Measurements from ENCODE around the gene NXPE4. TPM values are rescaled to one million over a fixed set of nuclear protein-coding genes. Genes with fewer than 3 reads are reported as not detected.

The NXPE4 gene
- total RNA-seq, 2 experiments from 2014 or later = not detected

- POLR2A ChIA-PET = no interaction called here
- no peak within 1 kb of the TSS for H3K4me3 Mint-ChIP-seq
- DNase-seq (no peak), ATAC-seq (ENCODE audit: low read depth) (no peak)
- no peaks in the 10 kb centered on the region for H3K36me3 Mint-ChIP-seq
- no peaks in the 10 kb centered on the region for H3K27me3 Mint-ChIP-seq
- no peaks in the 10 kb centered on the region for H3K4me1 Mint-ChIP-seq
- no peak within 1 kb of the TSS for H3K27ac Mint-ChIP-seq
- H3K9me3 Mint-ChIP-seq = no peaks in the 10 kb centered on the region
These were observed 35.9 kb downstream of the NXPE4 start, which contains the start of gene NXPE1 for GRCh38 chr11:114559425-114560310. Gene NXPE1 (minus strand): TSS chr11:114559881. CDS start chr11:114551201, 8,680 bp downstream.

DNA sequence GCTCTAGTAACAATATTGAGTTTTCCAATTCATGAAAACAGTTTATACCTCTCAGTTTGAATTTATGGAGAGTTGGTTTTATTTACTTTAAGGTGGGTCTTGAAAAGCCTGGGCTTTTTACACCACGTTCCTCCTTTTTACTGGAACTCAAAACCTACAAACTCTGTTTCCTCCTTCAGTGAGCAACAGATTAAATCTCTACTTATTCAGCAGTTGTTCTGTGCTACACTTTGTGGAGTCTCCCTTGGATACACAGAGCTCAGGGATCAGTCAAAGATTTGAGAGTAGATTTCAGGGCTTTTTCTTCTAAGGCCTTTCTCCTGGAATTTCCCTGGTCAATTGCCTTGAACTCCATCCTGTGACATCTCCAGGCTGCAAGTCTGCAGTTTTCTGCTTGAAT lies 39.5 kb downstream of the NXPE4 start:
- no peak for DNase-seq
- Mint-ChIP-seq H3K4me3 (no peak overlapping the region), H3K27ac (no peak overlapping the region), H3K4me1 (no peaks in the 10 kb centered on the region), H3K36me3 (no peaks in the 10 kb centered on the region), H3K27me3 (peaks cover 2% of the 10 kb centered on the region), H3K9me3 (no peaks in the 10 kb centered on the region)
- POLR2A ChIA-PET = no interaction called here
- ATAC-seq (ENCODE audit: low read depth) = no peak

- no peak overlapping the region for H3K27ac Mint-ChIP-seq
- no peaks in the 10 kb centered on the region for H3K4me1 Mint-ChIP-seq
- H3K27me3 Mint-ChIP-seq = peaks cover 11% of the 10 kb centered on the region
- POLR2A ChIA-PET = no interaction called here
- no peaks in the 10 kb centered on the region for H3K9me3 Mint-ChIP-seq
- DNase-seq (no peak), ATAC-seq (ENCODE audit: low read depth) (no peak)
- no peaks in the 10 kb centered on the region for H3K36me3 Mint-ChIP-seq
- no peak overlapping the region for H3K4me3 Mint-ChIP-seq
These were observed 41.9 kb downstream of the NXPE4 start for GRCh38 chr11:114553642-114554041.

DNA sequence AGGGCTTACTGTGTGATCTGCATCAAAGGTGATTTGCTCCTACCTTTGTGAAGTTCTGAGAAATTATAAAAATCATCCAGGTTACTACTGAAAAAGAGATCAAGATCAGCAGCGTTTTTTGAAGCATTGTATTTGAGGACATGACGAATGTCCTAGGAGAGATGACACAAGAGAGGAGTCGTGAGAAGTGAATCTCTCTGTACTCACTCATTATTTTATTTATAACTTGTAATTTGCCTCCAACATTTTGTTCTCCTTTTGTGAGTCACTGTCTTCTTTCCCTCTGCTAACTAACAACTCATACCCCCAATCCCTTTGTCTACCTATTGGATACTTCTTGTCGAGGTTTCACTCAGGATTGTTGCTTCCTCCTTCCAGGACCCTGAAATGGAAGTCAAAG lies 44.5 kb downstream of the NXPE4 start:
- Mint-ChIP-seq H3K4me1 (no peaks in the 10 kb centered on the region), H3K4me3 (no peak overlapping the region), H3K27me3 (peaks cover 13% of the 10 kb centered on the region), H3K27ac (no peak overlapping the region), H3K9me3 (no peaks in the 10 kb centered on the region), H3K36me3 (no peaks in the 10 kb centered on the region)
- POLR2A ChIA-PET = no interaction called here
- ATAC-seq (ENCODE audit: low read depth) = no peak
- DNase-seq = no peak

- peaks cover 4% of the 10 kb centered on the region for H3K9me3 Mint-ChIP-seq
- no peaks in the 10 kb centered on the region for H3K36me3 Mint-ChIP-seq
- DNase-seq = no peak
- H3K4me1 Mint-ChIP-seq = no peaks in the 10 kb centered on the region
- H3K27me3 Mint-ChIP-seq = no peaks in the 10 kb centered on the region
- no peak overlapping the region for H3K27ac Mint-ChIP-seq
- ATAC-seq (ENCODE audit: low read depth) = no peak
- POLR2A ChIA-PET = no interaction called here
- no peak overlapping the region for H3K4me3 Mint-ChIP-seq
These were observed 69.9 kb downstream of the NXPE4 start for GRCh38 chr11:114525682-114526081.

DNA sequence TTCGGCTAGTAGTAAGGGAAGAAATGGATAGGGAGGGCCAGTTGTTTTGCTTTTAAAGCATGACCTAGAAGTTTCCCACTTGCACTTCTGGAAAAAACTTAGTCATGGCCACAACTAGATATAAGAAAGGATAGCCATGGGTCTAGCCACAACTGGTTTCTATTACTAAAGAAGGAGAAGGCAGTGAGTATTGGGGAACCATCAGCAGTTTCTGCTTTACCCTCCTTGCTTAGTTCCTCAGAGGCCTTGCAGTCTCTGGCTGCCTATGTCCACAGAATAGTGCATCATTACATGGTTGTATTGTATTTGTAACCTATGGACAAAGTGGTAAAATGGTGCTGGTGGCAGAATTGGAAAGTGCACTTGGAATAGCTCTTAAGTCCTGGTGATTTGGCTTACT lies 71.5 kb downstream of the NXPE4 start:
- Mint-ChIP-seq H3K4me3 (no peak overlapping the region), H3K4me1 (no peaks in the 10 kb centered on the region), H3K9me3 (peaks cover 1% of the 10 kb centered on the region), H3K36me3 (no peaks in the 10 kb centered on the region), H3K27ac (no peak overlapping the region), H3K27me3 (no peaks in the 10 kb centered on the region)
- no peak for ATAC-seq (ENCODE audit: low read depth)
- no peak for DNase-seq
- POLR2A ChIA-PET = no interaction called here

DNA sequence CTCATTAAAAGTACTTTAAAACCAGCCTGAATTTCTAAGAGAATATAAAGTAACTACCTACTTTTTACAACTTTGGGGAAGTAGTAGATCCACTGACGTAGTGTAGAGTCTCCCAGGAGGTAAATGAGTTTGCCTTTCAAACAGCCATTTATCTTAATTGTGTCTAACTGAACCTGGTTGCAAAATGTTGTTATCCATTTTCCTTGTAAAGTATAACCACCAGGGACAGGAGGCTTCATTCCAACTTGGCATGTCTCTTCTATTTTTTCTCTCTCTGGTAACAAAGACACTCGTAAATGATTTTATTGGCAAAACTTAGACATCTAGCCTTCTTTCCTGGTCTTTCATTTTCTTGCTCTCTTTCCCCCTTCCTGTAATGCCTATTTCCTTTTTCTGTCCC lies 72.8 kb downstream of the NXPE4 start:
- Mint-ChIP-seq H3K4me1 (no peaks in the 10 kb centered on the region), H3K27ac (no peak overlapping the region), H3K9me3 (peaks cover 1% of the 10 kb centered on the region), H3K4me3 (no peak overlapping the region), H3K36me3 (no peaks in the 10 kb centered on the region), H3K27me3 (no peaks in the 10 kb centered on the region)
- ATAC-seq (ENCODE audit: low read depth) (no peak), DNase-seq (no peak)
- POLR2A ChIA-PET = no interaction called here

Other genes with a start within 250 kb of the NXPE4 start
- gene C11orf71, start 195.3 kb downstream of the NXPE4 start, total RNA-seq = 10 to 100 TPM; 11.0 to 12.0 TPM
- 10 to 100 TPM; 40.2 to 43.3 TPM for gene RBM7, start 195.1 kb downstream of the NXPE4 start, total RNA-seq
- gene REXO2, start 156.3 kb downstream of the NXPE4 start, total RNA-seq = 10 to 100 TPM; 47.9 to 49.7 TPM
- gene NXPE1, start 35.9 kb downstream of the NXPE4 start, total RNA-seq = not detected
- not detected for gene NXPE2, start 82.7 kb upstream of the NXPE4 start, total RNA-seq